Panc1 (cell line): Measurements from ENCODE around the gene FBLIM1. TPM values are rescaled to one million over a fixed set of nuclear protein-coding genes. Genes with fewer than 3 reads are reported as not detected.

Experiments used
- ATAC-seq: fragments of 200-7000 bp; cut with Tn5 transposase; 2 replicates; pipeline ENCODE4 v1.9.1; 2020; ENCODE audit warnings: mild to moderate bottlenecking, moderate library complexity
- BruUV-seq: library from RNA; stranded (reverse); fragments of 400-500 nt; replicated peaks from 2 replicates; lab custom pipeline; 2021; lab: Mats Ljungman, UMichigan
- CTCF ChIA-PET: fragments of 300-600 bp; sonication (Branson Sonifier 250); formaldehyde crosslinking; loops from one replicate; lab custom pipeline; 2022; ENCODE audit warnings: antibody characterized with exemption; lab: Charles Lee
- POLR2A ChIA-PET: fragments of 300-600 bp; sonication (Branson Sonifier 250); formaldehyde crosslinking; loops from one replicate; lab custom pipeline; 2022; ENCODE audit warnings: antibody characterized with exemption; lab: Charles Lee
- DNase-seq: peaks from one replicate; pipeline ENCODE4 v3.0.0-alpha.2; 2010; ENCODE audit warnings: low read depth, low spot score
- H3K27ac ChIP-seq: 2 replicates; pipeline ENCODE4 v1.5.1; 2011; ENCODE audit warnings: mild to moderate bottlenecking, low read length, inconsistent platforms
- H3K27me3 ChIP-seq: fragments of 200-500 bp; sonication (Bioruptor generic); 2 replicates; pipeline ENCODE4 v1.6.0; 2014; ENCODE audit warnings: low read length, inconsistent platforms; ENCODE audit not compliant: control insufficient read depth, insufficient read depth
- H3K36me3 ChIP-seq: fragments of 200-500 bp; sonication (Bioruptor generic); 2 replicates; pipeline ENCODE4 v1.5.1; 2014; ENCODE audit warnings: inconsistent platforms, mild to moderate bottlenecking, low read length, moderate library complexity; ENCODE audit not compliant: control insufficient read depth, insufficient read depth
- H3K4me1 ChIP-seq: 2 replicates; pipeline ENCODE4 v1.5.1; 2011; ENCODE audit warnings: inconsistent platforms, mild to moderate bottlenecking, low read length, moderate library complexity; ENCODE audit not compliant: control insufficient read depth, insufficient read depth
- H3K4me3 ChIP-seq, 2 experiments: 2 replicates each; pipeline ENCODE4 v1.5.1; 2011 to 2012; ENCODE audit warnings: low read depth in 2 of 2, low read length in 2 of 2, mild to moderate bottlenecking in 2 of 2, inconsistent platforms in 1 of 2, moderate library complexity in 1 of 2
- H3K9me3 ChIP-seq: fragments of 200-500 bp; sonication (Bioruptor generic); 2 replicates; pipeline ENCODE4 v1.5.1; 2014; ENCODE audit warnings: low read depth, mild to moderate bottlenecking, inconsistent platforms, low read length, moderate library complexity; ENCODE audit not compliant: control insufficient read depth, insufficient read depth
- POLR2AphosphoS5 ChIP-seq: IDR thresholded peaks from 2 replicates; pipeline ENCODE4 v1.6.1; 2012; ENCODE audit warnings: mild to moderate bottlenecking, low read depth, low read length, moderate library complexity
- SIN3A ChIP-seq: IDR thresholded peaks from 2 replicates; pipeline ENCODE4 v1.6.1; 2012; ENCODE audit warnings: low read depth, mild to moderate bottlenecking, low read length, moderate library complexity, borderline replicate concordance; ENCODE audit not compliant: insufficient read depth
- TCF7L2 ChIP-seq: IDR thresholded peaks from 2 replicates; pipeline ENCODE4 v1.6.1; 2011; ENCODE audit warnings: mild to moderate bottlenecking, low read depth, low read length, inconsistent platforms
- in situ Hi-C: cut with HindIII; loops from 2 replicates; pipeline ENCODE4 v1.10.0; 2016; ENCODE audit warnings: low sequenced_read_pairs, low pct_unique_long_range_greater_than_20kb
- intact Hi-C: fragments of 100-400 bp; cut with micrococcal nuclease; formaldehyde crosslinking; loops from one replicate; pipeline ENCODE4 v1.10.0; 2022; ENCODE audit not compliant: unreplicated experiment
- total RNA-seq: library from RNA; stranded (reverse); gene quantifications from one replicate; pipeline ENCODE4 v1.2.1, GENCODE V29; 2021; ENCODE audit not compliant: unreplicated experiment
- TF ChIP-seq, protein P1 (sequence below): fragments of 450-650 bp; IDR thresholded peaks from 2 replicates; pipeline ENCODE4 v1.5.1; 2017; ENCODE audit warnings: mild to moderate bottlenecking
- TF ChIP-seq, protein P2 (sequence below), 2 experiments: IDR thresholded peaks; 2 replicates each; pipeline ENCODE4 v1.6.1; 2011 to 2012; ENCODE audit warnings: low read depth in 2 of 2, control low read depth in 1 of 2, low read length in 1 of 2, mild to moderate bottlenecking in 1 of 2, moderate library complexity in 1 of 2; ENCODE audit not compliant: insufficient read depth in 1 of 2

The FBLIM1 gene
- total RNA-seq, 1 experiment from 2014 or later, result 4.3 TPM

- ATAC-seq (peak; percentile 15), DNase-seq (no peak)
- peak overlapping the region; percentile 36 for H3K27ac ChIP-seq
- TF ChIP-seq TCF7L2 (no peak), POLR2AphosphoS5 (no peak), SIN3A (no peak)
- TF ChIP-seq, protein P1, sequence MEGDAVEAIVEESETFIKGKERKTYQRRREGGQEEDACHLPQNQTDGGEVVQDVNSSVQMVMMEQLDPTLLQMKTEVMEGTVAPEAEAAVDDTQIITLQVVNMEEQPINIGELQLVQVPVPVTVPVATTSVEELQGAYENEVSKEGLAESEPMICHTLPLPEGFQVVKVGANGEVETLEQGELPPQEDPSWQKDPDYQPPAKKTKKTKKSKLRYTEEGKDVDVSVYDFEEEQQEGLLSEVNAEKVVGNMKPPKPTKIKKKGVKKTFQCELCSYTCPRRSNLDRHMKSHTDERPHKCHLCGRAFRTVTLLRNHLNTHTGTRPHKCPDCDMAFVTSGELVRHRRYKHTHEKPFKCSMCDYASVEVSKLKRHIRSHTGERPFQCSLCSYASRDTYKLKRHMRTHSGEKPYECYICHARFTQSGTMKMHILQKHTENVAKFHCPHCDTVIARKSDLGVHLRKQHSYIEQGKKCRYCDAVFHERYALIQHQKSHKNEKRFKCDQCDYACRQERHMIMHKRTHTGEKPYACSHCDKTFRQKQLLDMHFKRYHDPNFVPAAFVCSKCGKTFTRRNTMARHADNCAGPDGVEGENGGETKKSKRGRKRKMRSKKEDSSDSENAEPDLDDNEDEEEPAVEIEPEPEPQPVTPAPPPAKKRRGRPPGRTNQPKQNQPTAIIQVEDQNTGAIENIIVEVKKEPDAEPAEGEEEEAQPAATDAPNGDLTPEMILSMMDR, result no peak
- TF ChIP-seq, protein P2, sequence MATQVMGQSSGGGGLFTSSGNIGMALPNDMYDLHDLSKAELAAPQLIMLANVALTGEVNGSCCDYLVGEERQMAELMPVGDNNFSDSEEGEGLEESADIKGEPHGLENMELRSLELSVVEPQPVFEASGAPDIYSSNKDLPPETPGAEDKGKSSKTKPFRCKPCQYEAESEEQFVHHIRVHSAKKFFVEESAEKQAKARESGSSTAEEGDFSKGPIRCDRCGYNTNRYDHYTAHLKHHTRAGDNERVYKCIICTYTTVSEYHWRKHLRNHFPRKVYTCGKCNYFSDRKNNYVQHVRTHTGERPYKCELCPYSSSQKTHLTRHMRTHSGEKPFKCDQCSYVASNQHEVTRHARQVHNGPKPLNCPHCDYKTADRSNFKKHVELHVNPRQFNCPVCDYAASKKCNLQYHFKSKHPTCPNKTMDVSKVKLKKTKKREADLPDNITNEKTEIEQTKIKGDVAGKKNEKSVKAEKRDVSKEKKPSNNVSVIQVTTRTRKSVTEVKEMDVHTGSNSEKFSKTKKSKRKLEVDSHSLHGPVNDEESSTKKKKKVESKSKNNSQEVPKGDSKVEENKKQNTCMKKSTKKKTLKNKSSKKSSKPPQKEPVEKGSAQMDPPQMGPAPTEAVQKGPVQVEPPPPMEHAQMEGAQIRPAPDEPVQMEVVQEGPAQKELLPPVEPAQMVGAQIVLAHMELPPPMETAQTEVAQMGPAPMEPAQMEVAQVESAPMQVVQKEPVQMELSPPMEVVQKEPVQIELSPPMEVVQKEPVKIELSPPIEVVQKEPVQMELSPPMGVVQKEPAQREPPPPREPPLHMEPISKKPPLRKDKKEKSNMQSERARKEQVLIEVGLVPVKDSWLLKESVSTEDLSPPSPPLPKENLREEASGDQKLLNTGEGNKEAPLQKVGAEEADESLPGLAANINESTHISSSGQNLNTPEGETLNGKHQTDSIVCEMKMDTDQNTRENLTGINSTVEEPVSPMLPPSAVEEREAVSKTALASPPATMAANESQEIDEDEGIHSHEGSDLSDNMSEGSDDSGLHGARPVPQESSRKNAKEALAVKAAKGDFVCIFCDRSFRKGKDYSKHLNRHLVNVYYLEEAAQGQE (IDR thresholded peaks at IDR 0.05; ENCODE audit: insufficient read depth in 1 of 2, low read depth in 2 of 2, low read length in 1 of 2), result no peak
- intact Hi-C loops, result no loop called here
- H3K4me1 ChIP-seq, result peaks cover 30% of the 10 kb centered on the region
- H3K36me3 ChIP-seq, result no peaks in the 10 kb centered on the region
- BruUV-seq, result no TSS peak
- in situ Hi-C loops, result no loop called here
- ChIA-PET CTCF (no interaction called here), POLR2A (no interaction called here)
- no peaks in the 10 kb centered on the region for H3K9me3 ChIP-seq
- H3K4me3 ChIP-seq, result peak overlapping the region in 1 of 2 experiments; percentile 8; a peak in 1 of 4 replicates
- H3K27me3 ChIP-seq, result no peaks in the 10 kb centered on the region
Observed at GRCh38 chr1:15760520-15761211, 2.1 kb downstream of the FBLIM1 start.

DNA sequence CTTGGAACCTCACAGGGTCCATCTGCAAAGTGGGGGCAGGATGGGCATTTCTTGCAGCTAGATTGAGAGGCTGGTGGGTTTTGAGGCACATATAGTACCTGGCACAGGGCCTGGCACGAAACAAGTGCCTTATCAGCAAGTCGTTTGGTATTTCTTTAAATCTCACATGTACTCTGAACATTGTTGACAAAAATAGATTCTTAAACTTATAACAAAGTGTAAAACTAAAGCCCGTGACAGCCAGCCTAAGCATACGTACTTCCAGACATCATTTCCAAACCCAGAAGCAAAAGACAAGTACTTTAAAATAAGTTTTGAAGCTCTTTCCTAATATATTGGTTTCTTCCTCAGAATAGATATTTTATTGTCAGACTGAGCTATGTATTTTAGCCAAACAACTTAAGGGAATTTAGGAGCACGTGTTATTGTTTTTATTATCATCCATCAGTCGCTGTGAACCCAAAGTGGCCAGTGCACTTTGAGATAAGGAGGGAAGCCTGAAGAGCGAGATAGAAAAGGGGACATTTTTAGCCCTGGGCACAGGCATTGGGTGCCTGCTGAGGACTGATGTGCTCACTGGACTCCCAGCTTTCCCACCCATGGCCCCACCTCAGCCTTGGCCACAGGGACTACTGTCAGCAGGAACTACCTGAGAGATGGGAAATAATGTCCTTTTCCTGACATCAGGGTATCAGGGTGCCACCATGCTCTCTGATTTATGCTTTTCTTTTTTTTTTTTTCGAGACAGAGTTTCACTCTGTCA lies 3.0 kb downstream of the FBLIM1 start:
- peaks cover 23% of the 10 kb centered on the region for H3K4me1 ChIP-seq
- ChIA-PET CTCF (interaction anchor here (0.9 kb wide), 1 partner anchor 174 kb away, joined by 4 read pairs; no protein-coding TSS in a partner anchor), POLR2A (no interaction called here)
- no peak for DNase-seq
- in situ Hi-C loops (no loop called here), intact Hi-C loops (no loop called here)
- H3K27me3 ChIP-seq, result no peaks in the 10 kb centered on the region
- no peak for ATAC-seq
- no peak overlapping the region for H3K4me3 ChIP-seq
- H3K9me3 ChIP-seq, result no peaks in the 10 kb centered on the region
- H3K36me3 ChIP-seq, result no peaks in the 10 kb centered on the region
- TF ChIP-seq, protein P1, result no peak
- TF ChIP-seq TCF7L2 (no peak), SIN3A (no peak), POLR2AphosphoS5 (no peak)
- TF ChIP-seq, protein P2 (IDR thresholded peaks at IDR 0.05; ENCODE audit: insufficient read depth in 1 of 2, low read depth in 2 of 2, low read length in 1 of 2), result no peak
- no TSS peak for BruUV-seq
- H3K27ac ChIP-seq, result no peak overlapping the region
